Activated T-helper 17 cell treated with anti-CD3 and anti-CD28 coated beads, Interleukin-2, amount 50 U/mL, for 72 hours (primary cell): Measurements from ENCODE around the gene MEDAG. TPM values are rescaled to one million over a fixed set of nuclear protein-coding genes. Genes with fewer than 3 reads are reported as not detected.

Experiments
- ATAC-seq: fragments of 150-1000 bp; cut with Tn5 transposase; replicated peaks from 2 replicates; pipeline ENCODE4 v1.10.0; 2021; ENCODE audit warnings: mild to moderate bottlenecking, moderate library complexity
- H3K27ac Mint-ChIP-seq: one replicate; pipeline ENCODE4 v1.8.0; 2022; ENCODE audit warnings: mixed read lengths
- H3K27me3 Mint-ChIP-seq: one replicate; pipeline ENCODE4 v1.8.0; 2022; ENCODE audit warnings: mixed read lengths
- H3K36me3 Mint-ChIP-seq: one replicate; pipeline ENCODE4 v1.8.0; 2022; ENCODE audit warnings: low read depth, mild to moderate bottlenecking, mixed read lengths
- H3K4me1 Mint-ChIP-seq: one replicate; pipeline ENCODE4 v1.8.0; 2022; ENCODE audit warnings: mixed read lengths
- H3K4me3 Mint-ChIP-seq: one replicate; pipeline ENCODE4 v1.8.0; 2022; ENCODE audit warnings: mild to moderate bottlenecking, mixed read lengths
- H3K9me3 Mint-ChIP-seq: one replicate; pipeline ENCODE4 v1.8.0; 2022; ENCODE audit warnings: mixed read lengths
- total RNA-seq, 2 donors: library from RNA; stranded (reverse); gene quantifications; one replicate each; pipeline ENCODE4 v1.2.3, GENCODE V29; 2022

MEDAG gene
- total RNA-seq, 2 donors from 2014 or later, result 0.21 TPM; not detected in 1

DNA sequence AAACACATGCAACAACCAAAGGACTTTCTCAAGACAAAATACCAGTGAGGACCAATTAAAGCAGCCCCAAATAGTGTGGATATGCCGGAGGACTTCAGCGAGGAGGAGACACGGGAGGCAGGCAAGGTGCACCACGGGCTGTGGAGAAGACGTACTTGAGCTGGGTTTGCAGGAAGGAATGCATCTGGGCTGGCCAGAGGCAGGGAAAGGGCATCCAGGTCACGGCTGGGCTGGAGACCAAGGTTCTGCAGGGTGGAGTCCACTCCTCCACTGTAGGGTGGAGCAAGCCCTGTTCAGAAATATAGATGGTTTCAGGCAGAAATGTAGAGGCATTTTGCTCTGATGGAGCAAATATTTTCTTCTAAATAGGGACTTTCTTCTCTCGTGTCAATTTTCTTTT, 36.6 kb upstream of the MEDAG start:
- no peaks in the 10 kb centered on the region for H3K36me3 Mint-ChIP-seq
- H3K27me3 Mint-ChIP-seq, result peaks cover 9% of the 10 kb centered on the region
- ATAC-seq, result no peak
- H3K9me3 Mint-ChIP-seq, result no peaks in the 10 kb centered on the region
- H3K4me3 Mint-ChIP-seq, result no peak overlapping the region
- H3K4me1 Mint-ChIP-seq, result peaks cover 9% of the 10 kb centered on the region
- H3K27ac Mint-ChIP-seq, result no peak overlapping the region

DNA sequence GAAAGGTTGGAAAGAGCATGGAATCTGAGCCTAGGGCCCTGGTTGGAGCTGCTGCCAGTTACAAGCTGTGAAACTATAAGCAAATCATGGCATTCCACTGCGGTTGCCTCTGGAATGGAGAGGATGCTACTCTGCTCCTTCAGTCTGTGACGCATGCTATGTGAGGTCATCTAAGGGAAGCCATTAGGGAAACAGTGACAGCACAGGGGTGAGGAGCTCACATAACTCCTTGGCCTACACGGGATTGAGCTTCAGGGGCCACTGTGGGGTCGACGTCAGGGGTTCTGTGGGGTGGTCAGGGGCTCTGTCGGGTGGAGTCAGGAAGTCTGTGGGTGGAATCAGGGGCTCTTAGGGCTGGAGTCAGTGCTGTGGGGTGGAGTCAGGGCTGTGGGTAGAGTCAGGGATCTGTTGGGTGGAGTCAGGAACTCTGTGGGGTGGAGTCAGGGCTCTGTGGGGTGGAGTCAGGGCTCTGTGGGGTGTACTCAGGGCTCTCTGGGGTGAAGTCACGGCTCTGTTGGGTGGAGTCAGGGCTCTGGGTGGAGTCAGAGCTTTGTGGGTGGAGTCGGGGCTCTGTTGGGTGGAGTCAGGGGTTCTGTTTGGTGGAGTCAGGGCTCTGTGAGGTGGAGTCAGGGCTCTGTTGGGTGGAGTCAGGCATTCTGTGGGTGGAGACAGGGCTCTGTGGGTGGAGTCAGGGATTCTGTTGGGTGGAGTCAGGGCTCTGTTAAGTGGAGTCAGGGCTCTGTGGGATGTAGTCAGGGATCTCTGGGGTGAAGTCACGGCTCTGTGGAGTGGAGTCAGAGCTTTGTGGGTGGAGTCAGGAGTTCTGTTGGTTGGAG, 35.8 kb upstream of the MEDAG start:
- H3K4me3 Mint-ChIP-seq, result no peak overlapping the region
- H3K4me1 Mint-ChIP-seq, result peaks cover 6% of the 10 kb centered on the region
- ATAC-seq, result peak; percentile 86
- no peaks in the 10 kb centered on the region for H3K36me3 Mint-ChIP-seq
- peak overlapping the region; percentile 43 for H3K27ac Mint-ChIP-seq
- no peaks in the 10 kb centered on the region for H3K9me3 Mint-ChIP-seq
- H3K27me3 Mint-ChIP-seq, result peaks cover 8% of the 10 kb centered on the region

DNA sequence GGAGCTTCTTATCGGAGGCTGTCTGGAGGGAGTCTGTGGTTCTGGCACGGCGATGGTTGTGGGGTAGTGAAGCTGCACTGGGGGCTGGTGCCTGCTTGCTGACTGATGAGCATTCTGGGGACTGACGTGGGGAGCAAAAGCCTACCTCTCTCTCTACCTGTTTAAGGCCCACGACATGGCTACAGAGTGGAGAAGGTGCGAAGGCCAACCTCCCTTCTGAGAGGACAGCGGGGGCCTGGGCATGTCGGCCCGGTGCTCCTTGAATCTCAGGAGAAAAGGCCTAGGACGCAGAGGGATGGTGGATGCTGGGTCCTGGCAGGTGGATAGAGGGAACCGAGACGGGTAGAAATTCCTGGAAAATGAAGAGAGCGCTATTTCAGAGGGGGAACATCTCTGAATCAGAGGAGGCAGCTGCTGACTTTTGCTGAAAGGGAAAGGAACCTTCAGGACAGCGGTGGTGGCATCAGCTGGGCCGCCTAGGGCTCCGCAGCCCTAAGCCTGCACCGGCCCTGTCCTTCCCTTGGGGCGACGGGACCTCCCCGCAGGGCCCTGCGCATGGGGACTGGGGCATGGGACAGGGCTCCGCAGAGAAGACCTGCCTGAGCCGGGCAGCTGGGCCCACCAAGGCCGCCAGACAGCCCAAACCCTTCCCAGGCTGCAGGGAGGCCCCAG, 35.0 kb upstream of the MEDAG start:
- no peak for ATAC-seq
- Mint-ChIP-seq H3K36me3 (no peaks in the 10 kb centered on the region), H3K27me3 (peaks cover 4% of the 10 kb centered on the region), H3K4me3 (no peak overlapping the region), H3K27ac (peak overlapping the region; percentile 43), H3K4me1 (no peaks in the 10 kb centered on the region), H3K9me3 (no peaks in the 10 kb centered on the region)

DNA sequence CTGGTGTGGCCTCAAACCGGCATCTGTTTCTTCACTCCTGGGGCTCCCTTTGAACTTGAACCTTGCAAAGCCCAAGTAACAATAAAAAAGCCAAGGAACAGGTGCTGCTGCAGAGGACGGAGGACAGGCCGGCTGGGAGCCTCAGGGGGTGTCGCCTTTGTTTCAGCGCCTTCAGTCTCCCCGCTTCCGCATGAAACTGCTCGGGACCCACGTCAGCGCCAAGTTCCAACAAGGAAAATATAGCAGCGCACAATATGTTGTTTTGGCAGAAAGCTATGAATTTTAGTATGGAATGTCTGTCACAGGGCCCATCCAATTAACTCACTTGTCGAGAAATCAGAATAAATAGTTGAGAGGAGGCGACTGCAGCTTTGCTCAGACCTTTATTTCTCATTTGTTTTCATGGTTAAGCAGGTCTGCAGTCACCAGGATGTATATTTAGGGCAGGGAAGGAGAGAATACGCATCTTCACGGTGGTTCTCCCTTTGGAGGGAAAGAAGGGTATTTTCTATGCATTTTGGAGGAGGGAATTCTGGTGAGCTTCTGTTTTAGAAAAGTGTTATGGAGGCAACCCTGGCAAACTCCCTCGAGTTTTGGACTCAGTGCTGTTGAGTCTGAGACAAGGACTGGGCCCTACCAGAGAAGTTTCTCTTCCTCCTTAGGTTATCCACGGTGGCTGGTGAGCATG, 34.3 kb upstream of the MEDAG start:
- Mint-ChIP-seq H3K27ac (no peak overlapping the region), H3K27me3 (peaks cover 4% of the 10 kb centered on the region), H3K9me3 (no peaks in the 10 kb centered on the region), H3K4me3 (no peak overlapping the region), H3K4me1 (no peaks in the 10 kb centered on the region), H3K36me3 (no peaks in the 10 kb centered on the region)
- ATAC-seq, result no peak

DNA sequence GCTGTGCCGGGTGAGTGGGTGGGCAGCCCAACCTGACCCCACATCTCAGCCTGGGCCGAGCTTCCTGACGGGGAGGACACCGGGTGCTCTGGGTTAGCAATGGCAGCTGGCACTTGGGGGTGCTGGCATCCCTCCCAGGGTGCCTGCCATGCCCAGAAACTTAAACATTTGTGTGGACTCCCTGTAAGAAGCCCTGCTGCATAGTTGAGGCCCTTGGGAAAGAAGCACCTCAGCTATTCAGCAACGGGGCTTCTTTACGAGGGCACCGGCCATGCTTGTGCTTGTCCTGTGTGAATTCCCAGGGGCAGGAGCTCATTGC, 33.8 kb upstream of the MEDAG start:
- Mint-ChIP-seq H3K4me1 (no peaks in the 10 kb centered on the region), H3K9me3 (no peaks in the 10 kb centered on the region)
- no peak for ATAC-seq

DNA sequence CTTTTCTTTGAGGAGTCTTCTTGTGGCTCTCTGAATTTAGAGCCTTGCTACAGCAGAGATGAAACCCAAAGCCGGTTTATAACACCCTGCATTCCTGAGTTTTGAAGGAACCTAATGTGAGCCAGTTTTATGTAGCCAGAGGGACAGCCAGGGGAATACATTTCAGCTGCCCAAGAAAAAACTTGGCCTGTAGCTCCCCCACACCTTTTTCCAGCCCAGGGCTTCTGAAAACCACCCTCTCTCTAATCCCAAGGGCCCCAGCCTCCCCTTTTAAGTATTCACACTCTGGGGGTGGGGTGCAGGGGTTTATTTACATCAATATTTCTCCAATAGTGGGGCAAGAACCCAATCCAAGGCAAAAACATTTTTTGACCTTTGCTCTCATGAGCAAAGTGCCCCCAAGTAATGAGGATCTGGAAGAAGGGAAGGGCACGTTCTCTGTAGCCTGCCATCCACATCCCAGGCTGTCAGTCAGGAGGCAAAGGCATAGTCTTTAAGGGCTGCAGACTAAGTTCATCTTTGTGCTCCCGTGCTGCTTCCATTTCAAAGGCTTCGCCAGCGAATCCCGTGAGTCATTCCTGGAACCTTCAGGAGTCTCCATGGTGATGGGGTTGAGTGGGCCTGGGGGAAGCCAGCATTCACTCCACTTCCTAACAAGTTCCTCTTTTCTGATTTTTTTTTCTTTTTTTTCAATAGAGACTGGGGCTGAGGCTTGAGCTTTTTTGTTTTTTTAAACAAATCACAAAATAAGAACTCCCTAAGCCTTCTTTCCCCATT, 33.2 kb upstream of the MEDAG start:
- Mint-ChIP-seq H3K9me3 (no peaks in the 10 kb centered on the region), H3K4me3 (no peak overlapping the region), H3K27me3 (peaks cover 4% of the 10 kb centered on the region), H3K4me1 (no peaks in the 10 kb centered on the region), H3K36me3 (no peaks in the 10 kb centered on the region), H3K27ac (no peak overlapping the region)
- ATAC-seq, result no peak

More for the DNA sequence above, 33.8 kb upstream of the MEDAG start:
- Mint-ChIP-seq H3K36me3 (no peaks in the 10 kb centered on the region), H3K4me3 (no peak overlapping the region), H3K27me3 (peaks cover 4% of the 10 kb centered on the region), H3K27ac (no peak overlapping the region)

DNA sequence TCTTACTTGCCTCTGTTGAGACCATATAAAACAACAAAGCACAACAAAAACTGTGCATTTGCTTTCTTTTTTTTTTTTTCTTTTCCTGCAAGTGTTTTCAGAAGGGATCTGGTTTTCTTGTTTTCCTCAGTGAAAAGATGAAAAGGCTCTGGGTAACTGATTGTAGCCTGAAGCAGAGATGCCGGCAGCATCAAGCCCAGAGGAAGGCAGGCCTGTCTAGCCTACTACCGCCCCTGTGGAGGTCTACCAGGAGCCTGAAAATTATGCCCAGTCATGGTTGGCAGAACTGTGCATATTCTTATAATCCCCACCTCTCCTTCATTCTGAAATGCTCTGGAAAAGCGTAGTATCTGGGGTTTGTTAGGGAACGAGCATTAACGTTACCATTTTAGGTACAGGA, 32.6 kb upstream of the MEDAG start:
- H3K4me3 Mint-ChIP-seq, result no peak overlapping the region
- peaks cover 4% of the 10 kb centered on the region for H3K27me3 Mint-ChIP-seq
- no peaks in the 10 kb centered on the region for H3K4me1 Mint-ChIP-seq
- H3K27ac Mint-ChIP-seq, result no peak overlapping the region
- ATAC-seq, result no peak
- H3K9me3 Mint-ChIP-seq, result no peaks in the 10 kb centered on the region
- no peaks in the 10 kb centered on the region for H3K36me3 Mint-ChIP-seq

DNA sequence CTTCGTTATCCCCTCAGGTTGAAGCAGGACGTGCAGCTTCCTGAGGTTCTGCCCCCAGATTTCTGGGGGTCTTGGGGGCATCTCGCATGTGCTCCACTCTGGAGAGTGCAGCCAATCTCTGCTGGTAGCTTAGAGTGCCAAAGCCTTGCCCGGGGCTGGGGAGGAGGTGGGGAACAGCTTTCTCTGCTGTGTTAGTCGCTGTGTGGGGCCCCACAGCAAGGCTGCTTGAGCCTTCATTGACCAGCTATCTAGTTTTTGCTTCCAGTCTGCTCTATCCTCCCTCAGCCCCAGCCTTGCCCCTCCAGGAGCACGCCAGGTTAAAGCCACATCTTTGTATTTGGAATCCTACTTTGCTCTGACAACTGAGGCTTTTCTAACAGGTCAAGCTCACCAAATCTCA, 32.0 kb upstream of the MEDAG start:
- no peaks in the 10 kb centered on the region for H3K4me1 Mint-ChIP-seq
- no peak overlapping the region for H3K4me3 Mint-ChIP-seq

DNA sequence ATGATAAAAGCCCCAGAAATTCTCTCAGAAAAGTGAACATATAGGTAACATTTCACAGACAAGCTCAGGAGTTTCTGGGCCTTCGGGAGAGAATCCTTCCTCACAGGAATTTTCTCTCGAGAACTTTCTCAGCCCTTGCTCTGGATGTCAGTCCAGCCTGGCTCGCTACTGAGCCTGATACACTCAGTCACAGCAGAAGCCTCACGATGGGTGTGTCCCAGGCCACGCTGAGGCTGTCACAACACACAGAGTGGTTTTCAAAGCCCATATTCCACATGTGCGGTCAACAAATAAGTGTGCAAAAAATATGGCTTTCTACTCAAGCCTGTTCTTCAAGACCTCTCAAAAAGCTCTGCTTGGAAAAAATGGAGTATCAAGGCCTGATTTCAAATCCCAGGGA, 31.5 kb upstream of the MEDAG start:
- ATAC-seq, result no peak
- Mint-ChIP-seq H3K9me3 (no peaks in the 10 kb centered on the region), H3K36me3 (no peaks in the 10 kb centered on the region), H3K27ac (no peak overlapping the region), H3K4me3 (no peak overlapping the region), H3K27me3 (peaks cover 4% of the 10 kb centered on the region), H3K4me1 (no peaks in the 10 kb centered on the region)

More for the DNA sequence above, 32.0 kb upstream of the MEDAG start:
- Mint-ChIP-seq H3K9me3 (no peaks in the 10 kb centered on the region), H3K27ac (no peak overlapping the region), H3K27me3 (peaks cover 4% of the 10 kb centered on the region), H3K36me3 (no peaks in the 10 kb centered on the region)
- ATAC-seq, result no peak

DNA sequence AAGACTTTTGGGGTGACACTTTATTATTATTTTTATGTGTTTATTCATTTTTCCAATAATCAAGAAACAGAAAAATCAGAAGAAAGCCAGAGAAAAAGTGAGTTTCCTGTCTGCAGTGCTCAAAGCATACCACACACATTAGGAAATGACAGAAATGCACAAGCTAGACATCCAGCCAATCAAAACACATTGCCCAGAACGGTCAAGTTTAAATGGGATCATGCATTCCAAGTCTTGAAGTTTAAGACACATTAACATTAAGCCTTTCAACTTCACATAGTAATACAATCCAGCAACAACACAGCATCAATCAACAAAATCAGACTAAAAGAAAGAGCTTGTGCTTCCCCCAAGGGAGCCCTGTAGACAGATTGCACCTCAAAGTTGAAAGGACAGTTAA, 28.7 kb upstream of the MEDAG start:
- Mint-ChIP-seq H3K4me3 (no peak overlapping the region), H3K4me1 (no peaks in the 10 kb centered on the region), H3K36me3 (no peaks in the 10 kb centered on the region), H3K27ac (no peak overlapping the region), H3K9me3 (no peaks in the 10 kb centered on the region), H3K27me3 (peaks cover 17% of the 10 kb centered on the region)
- ATAC-seq, result no peak

DNA sequence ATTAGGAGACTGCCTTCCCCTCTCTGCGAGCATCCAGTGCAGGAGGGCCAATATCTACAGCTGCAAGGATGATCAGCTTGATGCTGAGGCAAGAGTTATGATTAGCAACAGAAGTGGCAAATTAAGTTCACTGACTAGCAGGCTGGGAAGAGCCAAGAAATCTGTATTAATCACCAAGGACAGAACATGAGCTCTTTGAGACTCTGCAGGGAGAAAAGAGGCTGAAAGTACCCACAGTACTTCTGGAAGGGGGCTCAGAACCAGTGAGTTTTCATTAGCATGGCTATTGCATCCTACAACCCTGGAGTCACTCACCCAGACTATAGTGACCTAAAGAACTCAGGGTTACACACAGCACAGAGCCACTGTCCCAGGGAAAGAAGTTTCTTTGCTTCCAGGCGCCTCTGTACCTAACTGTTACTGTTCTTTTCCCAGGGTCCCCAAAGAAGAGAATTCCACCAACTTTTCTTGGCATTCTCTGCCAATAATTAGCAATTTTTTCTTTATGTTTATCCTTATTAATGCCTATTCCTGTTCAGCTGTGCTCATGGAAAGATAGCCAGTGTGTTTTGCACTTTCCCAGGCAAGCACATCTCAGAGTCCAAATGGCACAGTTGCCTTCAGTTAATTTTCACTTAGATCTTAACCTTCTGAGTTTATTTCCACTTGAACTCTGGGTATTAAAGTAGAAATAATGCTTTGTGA, 25.8 kb upstream of the MEDAG start:
- H3K36me3 Mint-ChIP-seq, result no peaks in the 10 kb centered on the region
- no peaks in the 10 kb centered on the region for H3K4me1 Mint-ChIP-seq
- H3K9me3 Mint-ChIP-seq, result no peaks in the 10 kb centered on the region
- no peak overlapping the region for H3K4me3 Mint-ChIP-seq
- no peak overlapping the region for H3K27ac Mint-ChIP-seq
- ATAC-seq, result no peak
- H3K27me3 Mint-ChIP-seq, result peaks cover 13% of the 10 kb centered on the region

DNA sequence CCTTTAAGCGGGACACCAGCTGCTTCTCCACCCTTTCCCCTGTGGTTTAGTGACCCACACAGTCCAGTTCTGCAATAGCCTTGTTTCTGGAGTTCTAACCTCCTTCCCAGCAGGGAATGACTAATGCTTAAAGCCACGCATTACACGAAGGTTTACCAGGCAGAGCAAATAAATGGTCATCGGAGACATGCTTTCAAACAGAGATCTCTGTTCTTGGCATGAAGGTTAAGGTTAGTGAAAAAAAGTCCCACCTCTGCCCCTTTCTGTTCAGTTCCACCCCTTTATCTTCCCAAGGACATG, 25.3 kb upstream of the MEDAG start:
- peaks cover 13% of the 10 kb centered on the region for H3K27me3 Mint-ChIP-seq
- H3K9me3 Mint-ChIP-seq, result no peaks in the 10 kb centered on the region
- H3K4me1 Mint-ChIP-seq, result no peaks in the 10 kb centered on the region
- H3K36me3 Mint-ChIP-seq, result no peaks in the 10 kb centered on the region
- no peak overlapping the region for H3K4me3 Mint-ChIP-seq
- ATAC-seq, result no peak
- no peak overlapping the region for H3K27ac Mint-ChIP-seq

DNA sequence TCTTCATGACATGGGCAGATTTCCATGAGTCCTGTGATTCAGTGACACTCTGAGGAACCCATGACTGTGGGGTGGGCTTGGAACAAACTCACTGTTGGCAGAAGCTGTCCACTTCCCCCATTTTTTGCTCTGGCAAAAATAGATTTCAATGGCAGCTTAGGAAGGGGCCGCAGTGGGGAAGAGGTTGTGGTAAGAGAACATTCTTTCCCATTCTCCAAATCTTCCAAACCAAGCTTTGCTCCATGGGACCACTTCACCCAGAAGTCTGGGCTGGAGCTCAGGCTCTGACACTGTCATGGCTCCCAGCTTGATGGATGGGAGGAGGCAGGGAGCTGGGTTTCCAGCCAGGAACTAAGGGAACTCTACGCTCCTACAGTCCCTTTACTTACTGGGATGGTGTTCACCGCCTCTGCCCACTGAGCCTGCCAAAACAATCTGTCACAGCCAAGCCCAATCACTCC, 24.9 kb upstream of the MEDAG start:
- Mint-ChIP-seq H3K9me3 (no peaks in the 10 kb centered on the region), H3K36me3 (no peaks in the 10 kb centered on the region), H3K27me3 (peaks cover 13% of the 10 kb centered on the region), H3K4me3 (no peak overlapping the region), H3K27ac (no peak overlapping the region), H3K4me1 (no peaks in the 10 kb centered on the region)
- ATAC-seq, result no peak
